Activated naive CD8-positive, alpha-beta T cell treated with anti-CD3 and anti-CD28 coated beads for 36 hours (primary cell): Measurements from ENCODE around the gene MLX. TPM values are rescaled to one million over a fixed set of nuclear protein-coding genes. Genes with fewer than 3 reads are reported as not detected.
A peak's percentile ranks its signal among the peaks of the same experiment; 100 is the strongest.
"Not testable (repeated sequence)": the region's sequence is repeated elsewhere in the genome, so short reads cannot be mapped to it uniquely, and the experiment has no call there.

Experiments used
- DNase-seq: peaks from one replicate; pipeline ENCODE4 v3.0.0; 2021
- H3K27ac Mint-ChIP-seq: one replicate; pipeline ENCODE4 v1.8.0; 2022; ENCODE audit warnings: mild to moderate bottlenecking, moderate library complexity, mixed read lengths
- H3K27me3 Mint-ChIP-seq: one replicate; pipeline ENCODE4 v1.8.0; 2022; ENCODE audit warnings: mild to moderate bottlenecking, mixed read lengths
- H3K36me3 Mint-ChIP-seq: one replicate; pipeline ENCODE4 v1.8.0; 2021; ENCODE audit warnings: mild to moderate bottlenecking, mixed read lengths
- H3K4me1 Mint-ChIP-seq: one replicate; pipeline ENCODE4 v1.8.0; 2021; ENCODE audit warnings: mixed read lengths
- H3K4me3 Mint-ChIP-seq: one replicate; pipeline ENCODE4 v1.8.0; 2022; ENCODE audit warnings: mild to moderate bottlenecking, moderate library complexity, mixed read lengths
- H3K9me3 Mint-ChIP-seq: one replicate; pipeline ENCODE4 v1.8.0; 2022; ENCODE audit warnings: mixed read lengths
- total RNA-seq, 2 experiments: library from RNA; stranded (reverse); gene quantifications; one replicate each; pipeline ENCODE4 v1.2.3, GENCODE V29; 2021

MLX gene
- total RNA-seq, 2 experiments from 2014 or later: 57.3 to 57.5 TPM

DNA sequence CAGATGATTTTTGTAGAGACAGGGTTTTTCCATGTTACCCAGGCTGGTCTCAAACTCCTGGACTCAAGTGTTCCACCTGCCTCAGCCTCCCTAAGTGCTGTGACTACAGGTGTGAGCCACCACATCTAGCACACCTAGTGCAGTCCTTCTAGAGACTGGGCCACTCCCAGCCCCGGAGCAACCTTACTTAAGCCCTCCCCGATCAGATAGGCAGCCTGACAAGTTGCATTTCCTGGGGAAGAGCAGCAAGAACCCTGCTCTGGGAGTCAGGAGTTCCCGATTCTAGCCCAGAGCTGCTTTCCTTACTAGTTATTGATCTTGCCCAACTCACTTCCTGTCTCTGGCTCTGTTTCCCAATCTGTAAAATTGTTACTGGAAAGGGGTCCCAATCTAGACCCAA, 37.8 kb upstream of the MLX start:
- Mint-ChIP-seq H3K4me3 (no peak overlapping the region), H3K4me1 (peaks cover 35% of the 10 kb centered on the region), H3K27ac (no peak overlapping the region)

DNA sequence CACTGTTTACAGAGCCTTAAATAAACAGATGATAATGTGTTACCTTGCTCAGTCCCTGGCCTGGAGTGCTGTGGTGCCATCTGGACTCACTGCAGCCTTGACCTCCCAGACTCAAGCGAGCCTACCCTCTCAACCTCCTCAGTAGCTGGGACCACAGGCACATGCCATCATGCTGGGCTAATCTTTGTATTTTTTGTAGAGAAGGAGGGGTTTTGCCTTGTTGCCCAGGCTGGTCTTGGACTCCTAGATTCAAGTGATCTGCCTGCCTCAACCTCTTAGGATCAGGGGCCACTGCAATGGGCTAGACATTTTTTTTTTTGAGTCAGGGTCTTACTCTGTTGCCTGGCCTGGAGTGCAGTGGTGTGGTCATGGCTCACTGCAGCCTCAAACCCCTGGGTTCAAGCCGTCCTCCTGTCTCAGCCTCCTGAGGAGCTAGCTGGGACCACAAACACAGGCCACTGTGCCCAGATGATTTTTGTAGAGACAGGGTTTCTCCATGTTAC, 35.9 kb upstream of the MLX start:
- Mint-ChIP-seq H3K27ac (peak overlapping the region; percentile 25), H3K9me3 (no peaks in the 10 kb centered on the region), H3K4me3 (no peak overlapping the region), H3K4me1 (peaks cover 37% of the 10 kb centered on the region), H3K27me3 (no peaks in the 10 kb centered on the region), H3K36me3 (no peaks in the 10 kb centered on the region)
- DNase-seq: no peak

More for the DNA sequence above, 37.8 kb upstream of the MLX start:
- no peaks in the 10 kb centered on the region for H3K27me3 Mint-ChIP-seq
- H3K36me3 Mint-ChIP-seq: no peaks in the 10 kb centered on the region
- no peaks in the 10 kb centered on the region for H3K9me3 Mint-ChIP-seq
- no peak for DNase-seq

DNA sequence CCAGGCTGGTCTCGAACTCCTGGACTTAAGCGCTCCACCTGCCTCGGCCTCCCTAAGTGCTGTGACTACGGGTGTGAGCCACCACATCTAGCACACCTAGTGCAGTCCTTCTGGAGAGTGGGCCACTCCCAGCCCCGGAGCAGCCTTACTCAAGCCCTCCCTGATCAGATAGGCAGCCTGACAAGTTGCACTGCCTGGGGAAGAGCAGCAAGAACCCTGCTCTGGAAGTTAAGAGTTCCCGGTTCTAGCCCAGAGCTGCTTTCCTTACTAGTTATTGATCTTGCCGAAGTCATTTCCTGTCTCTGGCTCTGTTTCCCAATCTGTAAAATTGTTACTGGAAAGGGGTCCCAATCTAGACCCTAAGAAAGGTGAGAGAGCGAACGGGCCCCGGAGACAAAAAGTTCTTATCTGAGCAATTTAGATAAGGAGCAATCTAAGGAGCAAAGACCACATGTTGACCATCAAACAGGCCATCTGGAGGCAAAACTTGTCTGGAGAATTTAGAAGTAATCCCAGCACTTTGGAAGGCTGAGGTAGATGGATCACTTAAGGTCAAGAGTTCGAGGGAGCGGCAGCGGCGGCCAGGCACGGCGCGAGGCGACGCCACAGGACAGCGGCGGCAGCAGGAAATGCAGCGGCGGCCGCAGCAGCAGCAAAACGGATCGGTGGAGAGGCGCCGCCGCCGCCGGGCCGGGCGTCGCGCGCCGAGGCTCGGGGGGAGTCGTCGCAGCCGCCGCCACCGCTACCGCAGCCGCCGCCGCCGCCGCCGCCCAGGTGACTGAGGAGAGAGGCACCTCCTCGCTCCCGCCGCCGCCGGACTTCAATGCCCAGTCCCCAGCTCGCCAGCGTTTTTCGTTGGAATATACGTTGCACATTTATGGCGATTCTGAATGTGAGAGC, 35.2 kb upstream of the MLX start:
- Mint-ChIP-seq H3K27ac (peak overlapping the region; percentile 25), H3K9me3 (no peaks in the 10 kb centered on the region), H3K4me1 (peaks cover 37% of the 10 kb centered on the region)

DNA sequence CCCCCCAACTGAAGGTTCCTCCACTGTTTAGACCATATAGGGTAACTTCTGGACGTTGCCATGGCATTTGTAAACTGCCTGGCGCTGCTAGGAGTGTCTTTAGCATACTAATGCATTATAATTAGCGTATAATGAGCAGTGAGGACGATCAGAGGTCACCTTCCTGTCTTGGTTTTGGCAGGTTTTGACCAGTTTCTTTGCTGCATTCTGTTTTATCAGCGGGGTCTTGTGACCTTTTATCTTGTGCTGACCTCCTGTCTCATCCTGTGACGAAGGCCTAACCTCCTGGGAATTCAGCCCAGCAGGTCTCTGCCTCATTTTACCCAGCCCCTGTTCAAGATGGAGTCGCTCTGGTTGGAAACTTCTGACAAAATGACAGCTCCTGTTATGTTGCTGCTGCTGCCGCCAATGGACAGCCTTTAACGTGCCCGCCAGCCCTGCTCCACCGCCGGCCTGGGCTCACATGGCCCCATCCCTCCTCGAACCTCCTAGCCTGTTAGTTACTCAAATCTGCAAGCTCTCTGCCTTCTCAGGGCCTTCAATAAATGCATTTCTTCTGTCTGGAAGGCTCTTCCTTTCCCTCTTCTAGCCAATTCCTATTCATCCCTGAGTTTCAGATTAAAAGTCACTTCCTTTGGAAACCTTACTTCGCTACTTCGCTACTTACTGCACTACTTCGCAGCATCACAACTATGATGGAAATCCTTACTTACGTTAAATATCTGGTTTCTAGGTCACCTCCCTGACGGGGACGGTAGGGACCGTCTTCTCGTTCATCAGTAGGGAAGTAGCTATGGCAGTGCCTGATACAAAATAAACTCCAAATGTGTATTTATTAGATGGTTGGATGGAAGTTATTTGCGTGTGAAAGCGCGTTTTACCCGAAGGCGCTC, 31.5 kb upstream of the MLX start:
- peaks cover 34% of the 10 kb centered on the region for H3K4me1 Mint-ChIP-seq
- peak overlapping the region; percentile 87 for H3K27ac Mint-ChIP-seq
- peak overlapping the region; percentile 84 for H3K4me3 Mint-ChIP-seq
- H3K36me3 Mint-ChIP-seq: peaks cover 19% of the 10 kb centered on the region
- no peak for DNase-seq
- no peaks in the 10 kb centered on the region for H3K27me3 Mint-ChIP-seq
- H3K9me3 Mint-ChIP-seq: no peaks in the 10 kb centered on the region

More for the DNA sequence above, 35.2 kb upstream of the MLX start:
- peak; percentile 67 for DNase-seq
- peak overlapping the region; percentile 63 for H3K4me3 Mint-ChIP-seq
- no peaks in the 10 kb centered on the region for H3K27me3 Mint-ChIP-seq
- no peaks in the 10 kb centered on the region for H3K36me3 Mint-ChIP-seq

DNA sequence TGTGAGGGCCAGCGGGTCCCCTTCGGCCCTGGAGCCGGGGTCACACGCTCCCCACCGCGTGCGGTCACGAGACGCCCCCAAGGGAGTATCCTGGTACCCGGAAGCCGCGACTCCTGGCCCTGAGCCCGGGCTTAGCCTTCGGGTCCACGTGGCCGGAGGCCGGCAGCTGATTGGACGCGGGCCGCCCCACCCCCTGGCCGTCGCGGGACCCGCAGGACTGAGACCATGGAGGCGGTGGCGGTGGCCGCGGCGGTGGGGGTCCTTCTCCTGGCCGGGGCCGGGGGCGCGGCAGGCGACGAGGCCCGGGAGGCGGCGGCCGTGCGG, 30.9 kb upstream of the MLX start, which contains the start of gene NAGLU:
NAGLU (plus strand) TSS at position 194 of the 324 bp plus-strand sequence; CDS start at position 226, 32 bp downstream.
- H3K36me3 Mint-ChIP-seq: peaks cover 24% of the 10 kb centered on the region
- H3K4me3 Mint-ChIP-seq: peak within 1 kb of the TSS; percentile 87
- peaks cover 34% of the 10 kb centered on the region for H3K4me1 Mint-ChIP-seq
- peak; percentile 91 for DNase-seq
- H3K9me3 Mint-ChIP-seq: no peaks in the 10 kb centered on the region
- peak within 1 kb of the TSS; percentile 87 for H3K27ac Mint-ChIP-seq
- no peaks in the 10 kb centered on the region for H3K27me3 Mint-ChIP-seq

DNA sequence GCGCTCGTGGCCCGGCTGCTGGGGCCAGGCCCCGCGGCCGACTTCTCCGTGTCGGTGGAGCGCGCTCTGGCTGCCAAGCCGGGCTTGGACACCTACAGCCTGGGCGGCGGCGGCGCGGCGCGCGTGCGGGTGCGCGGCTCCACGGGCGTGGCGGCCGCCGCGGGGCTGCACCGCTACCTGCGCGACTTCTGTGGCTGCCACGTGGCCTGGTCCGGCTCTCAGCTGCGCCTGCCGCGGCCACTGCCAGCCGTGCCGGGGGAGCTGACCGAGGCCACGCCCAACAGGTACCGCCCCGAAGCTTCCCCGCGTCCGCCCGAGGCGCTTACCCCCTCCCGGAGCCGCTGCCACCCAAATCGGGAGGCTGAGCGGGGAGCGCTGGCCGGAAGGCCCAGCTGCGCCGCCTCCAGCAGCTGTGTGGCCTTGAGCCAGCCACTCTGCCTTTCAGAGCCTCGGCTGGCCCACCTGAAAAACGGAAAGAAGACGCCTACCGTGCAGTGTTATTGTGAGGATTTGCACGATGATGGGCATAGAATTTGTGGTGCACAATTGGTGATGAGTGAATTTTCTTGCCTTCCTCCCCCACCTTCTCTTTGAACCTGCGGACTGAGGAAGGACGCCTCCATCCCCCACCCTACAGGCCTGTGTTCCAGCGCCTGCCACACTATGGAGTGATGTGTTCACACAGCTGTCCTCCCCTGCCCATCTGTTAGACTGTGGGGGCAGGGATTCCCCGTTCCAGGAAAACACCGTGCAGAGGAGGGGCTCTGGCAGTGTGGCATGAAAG, 30.3 kb upstream of the MLX start:
- Mint-ChIP-seq H3K27ac (peak overlapping the region; percentile 63), H3K36me3 (peaks cover 28% of the 10 kb centered on the region)

DNA sequence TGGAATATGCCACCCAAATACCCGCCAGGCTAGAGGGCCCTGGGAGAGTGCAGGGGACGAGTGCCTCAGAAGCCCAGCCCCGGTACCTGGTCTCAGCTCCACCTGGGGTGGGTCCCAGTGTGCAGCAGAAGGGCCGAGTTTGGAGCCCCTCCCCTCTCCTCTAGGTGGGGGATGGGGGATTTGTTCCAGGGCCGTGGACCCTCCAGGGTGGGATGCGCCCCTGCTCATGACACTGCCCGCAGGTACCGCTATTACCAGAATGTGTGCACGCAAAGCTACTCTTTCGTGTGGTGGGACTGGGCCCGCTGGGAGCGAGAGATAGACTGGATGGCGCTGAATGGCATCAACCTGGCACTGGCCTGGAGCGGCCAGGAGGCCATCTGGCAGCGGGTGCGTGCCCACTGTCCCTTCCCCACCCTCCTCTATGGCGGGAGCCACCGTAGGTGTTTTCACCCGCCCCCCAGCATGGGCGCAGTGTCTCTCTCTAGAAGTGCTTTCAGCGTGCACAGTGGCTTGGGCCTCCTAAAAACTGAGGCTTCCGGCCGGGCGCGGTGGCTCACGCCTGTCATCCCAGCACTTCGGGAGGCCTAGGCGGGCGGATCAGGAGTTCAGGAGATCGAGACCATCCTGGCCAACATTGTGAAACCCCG, 29.6 kb upstream of the MLX start:
- H3K4me1 Mint-ChIP-seq: peaks cover 34% of the 10 kb centered on the region
- peak overlapping the region; percentile 87 for H3K4me3 Mint-ChIP-seq
- no peaks in the 10 kb centered on the region for H3K9me3 Mint-ChIP-seq
- peaks cover 29% of the 10 kb centered on the region for H3K36me3 Mint-ChIP-seq
- peak overlapping the region; percentile 63 for H3K27ac Mint-ChIP-seq
- no peak for DNase-seq
- H3K27me3 Mint-ChIP-seq: no peaks in the 10 kb centered on the region

More for the DNA sequence above, 30.3 kb upstream of the MLX start:
- peak; percentile 79 for DNase-seq
- Mint-ChIP-seq H3K4me3 (peak overlapping the region; percentile 87), H3K9me3 (no peaks in the 10 kb centered on the region), H3K27me3 (no peaks in the 10 kb centered on the region), H3K4me1 (peaks cover 34% of the 10 kb centered on the region)

DNA sequence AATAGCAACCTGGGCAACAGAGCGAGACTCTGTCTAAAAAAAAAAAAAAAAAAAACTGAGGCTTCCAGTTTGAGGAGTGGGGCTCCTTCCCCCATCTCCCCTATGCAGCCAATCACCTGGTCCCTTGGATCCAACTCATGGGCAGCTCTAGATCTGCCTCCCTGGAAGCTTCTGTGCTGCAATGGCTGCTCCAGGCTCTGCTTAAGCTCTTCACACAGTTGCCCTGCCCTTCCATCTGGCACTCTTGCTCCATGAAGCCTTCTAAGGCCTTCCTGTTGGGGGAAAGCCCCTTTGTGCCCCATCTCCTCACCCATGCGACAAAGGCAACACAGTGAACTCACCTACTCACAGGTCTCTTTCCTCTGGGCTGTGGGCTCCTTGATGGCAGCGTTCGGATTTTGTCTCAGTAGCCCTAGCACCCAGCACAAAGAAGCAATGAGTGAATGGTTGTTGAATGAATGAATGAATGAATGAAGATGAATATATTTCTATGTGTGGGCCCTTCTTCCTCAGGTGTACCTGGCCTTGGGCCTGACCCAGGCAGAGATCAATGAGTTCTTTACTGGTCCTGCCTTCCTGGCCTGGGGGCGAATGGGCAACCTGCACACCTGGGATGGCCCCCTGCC, 29.0 kb upstream of the MLX start:
- Mint-ChIP-seq H3K9me3 (no peaks in the 10 kb centered on the region), H3K4me1 (peaks cover 36% of the 10 kb centered on the region), H3K27ac (no peak overlapping the region), H3K27me3 (no peaks in the 10 kb centered on the region), H3K36me3 (peaks cover 30% of the 10 kb centered on the region), H3K4me3 (peak overlapping the region; percentile 35)
- DNase-seq: no peak

DNA sequence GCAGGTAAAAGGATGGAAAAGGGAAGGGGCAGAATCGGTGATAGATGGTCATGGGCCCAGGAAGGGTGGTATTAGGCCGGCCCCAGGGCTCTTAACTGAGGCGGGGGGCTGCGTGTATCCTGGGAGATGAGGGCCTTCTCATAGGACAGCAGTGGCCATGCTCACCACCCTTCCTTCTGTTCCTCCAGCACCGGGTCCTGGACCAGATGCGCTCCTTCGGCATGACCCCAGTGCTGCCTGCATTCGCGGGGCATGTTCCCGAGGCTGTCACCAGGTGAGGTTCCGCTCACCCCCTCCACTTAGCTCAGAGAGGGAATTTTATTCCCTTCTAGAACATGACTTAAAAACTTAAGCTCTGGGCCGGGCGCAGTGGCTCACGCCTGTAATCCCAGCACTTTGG, 28.4 kb upstream of the MLX start:
- no peaks in the 10 kb centered on the region for H3K9me3 Mint-ChIP-seq
- no peaks in the 10 kb centered on the region for H3K27me3 Mint-ChIP-seq
- no peak overlapping the region for H3K27ac Mint-ChIP-seq
- H3K36me3 Mint-ChIP-seq: peaks cover 32% of the 10 kb centered on the region
- H3K4me1 Mint-ChIP-seq: peaks cover 36% of the 10 kb centered on the region
- H3K4me3 Mint-ChIP-seq: no peak overlapping the region
- no peak for DNase-seq

DNA sequence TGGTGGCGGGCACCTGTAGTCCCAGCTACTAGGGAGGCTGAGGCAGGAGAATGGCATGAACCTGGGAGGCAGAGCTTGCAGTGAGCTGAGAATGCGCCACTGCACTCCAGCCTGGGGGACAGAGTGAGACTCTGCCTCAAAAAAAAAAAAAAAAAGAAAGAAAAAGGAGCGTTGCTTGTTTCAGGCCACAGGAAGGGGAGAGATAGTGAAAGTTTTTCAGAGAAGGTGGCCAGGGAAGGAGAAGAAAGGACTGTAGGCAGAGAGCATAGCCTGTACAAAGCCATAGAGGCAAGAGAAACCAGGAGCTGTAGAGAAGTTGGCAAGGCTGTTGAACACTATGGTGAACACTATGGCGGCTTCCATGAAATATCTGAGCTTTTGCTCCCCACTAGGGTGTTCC, 26.3 kb upstream of the MLX start:
- H3K9me3 Mint-ChIP-seq, DNase-seq, H3K27me3 Mint-ChIP-seq: not testable (repeated sequence)
- Mint-ChIP-seq H3K4me1 (peaks cover 32% of the 10 kb centered on the region), H3K36me3 (peaks cover 34% of the 10 kb centered on the region), H3K4me3 (peak overlapping the region; percentile 29), H3K27ac (peak overlapping the region; percentile 84)

DNA sequence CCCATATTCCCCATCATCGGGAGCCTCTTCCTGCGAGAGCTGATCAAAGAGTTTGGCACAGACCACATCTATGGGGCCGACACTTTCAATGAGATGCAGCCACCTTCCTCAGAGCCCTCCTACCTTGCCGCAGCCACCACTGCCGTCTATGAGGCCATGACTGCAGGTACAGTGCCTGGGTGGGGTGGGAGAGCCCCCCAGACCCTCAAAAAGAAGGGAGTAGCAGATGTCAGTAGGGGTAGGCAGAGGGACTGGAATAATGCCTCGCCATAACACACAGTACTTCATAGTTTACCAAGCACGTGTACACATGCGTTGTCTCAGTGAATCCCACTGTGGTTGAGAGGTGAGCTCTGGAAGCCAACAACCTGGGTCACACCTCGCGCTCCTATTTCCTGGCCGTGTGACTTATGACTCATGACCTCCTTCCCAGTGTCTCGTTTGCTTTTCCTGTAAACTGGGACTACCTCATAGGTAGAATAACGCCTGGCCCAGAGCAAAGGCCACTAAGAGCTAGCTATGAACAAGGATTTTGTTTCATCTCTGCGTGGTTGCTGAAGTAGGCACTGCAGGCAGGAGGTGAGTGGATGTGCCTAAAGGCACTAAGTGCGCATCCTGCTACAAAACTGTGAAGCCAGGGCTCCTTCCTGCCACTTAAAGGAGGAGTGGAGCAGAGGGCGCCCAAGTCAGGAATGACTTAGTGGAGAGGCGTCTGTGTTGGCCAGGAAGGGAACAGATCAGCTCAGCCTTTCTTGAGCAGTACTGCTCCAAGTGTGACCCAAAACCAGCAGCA, 25.7 kb upstream of the MLX start:
- peaks cover 29% of the 10 kb centered on the region for H3K4me1 Mint-ChIP-seq
- H3K9me3 Mint-ChIP-seq: no peaks in the 10 kb centered on the region
- H3K36me3 Mint-ChIP-seq: peaks cover 34% of the 10 kb centered on the region
- peak overlapping the region; percentile 29 for H3K4me3 Mint-ChIP-seq
- DNase-seq: peak; percentile 43
- no peaks in the 10 kb centered on the region for H3K27me3 Mint-ChIP-seq
- H3K27ac Mint-ChIP-seq: peak overlapping the region; percentile 84

DNA sequence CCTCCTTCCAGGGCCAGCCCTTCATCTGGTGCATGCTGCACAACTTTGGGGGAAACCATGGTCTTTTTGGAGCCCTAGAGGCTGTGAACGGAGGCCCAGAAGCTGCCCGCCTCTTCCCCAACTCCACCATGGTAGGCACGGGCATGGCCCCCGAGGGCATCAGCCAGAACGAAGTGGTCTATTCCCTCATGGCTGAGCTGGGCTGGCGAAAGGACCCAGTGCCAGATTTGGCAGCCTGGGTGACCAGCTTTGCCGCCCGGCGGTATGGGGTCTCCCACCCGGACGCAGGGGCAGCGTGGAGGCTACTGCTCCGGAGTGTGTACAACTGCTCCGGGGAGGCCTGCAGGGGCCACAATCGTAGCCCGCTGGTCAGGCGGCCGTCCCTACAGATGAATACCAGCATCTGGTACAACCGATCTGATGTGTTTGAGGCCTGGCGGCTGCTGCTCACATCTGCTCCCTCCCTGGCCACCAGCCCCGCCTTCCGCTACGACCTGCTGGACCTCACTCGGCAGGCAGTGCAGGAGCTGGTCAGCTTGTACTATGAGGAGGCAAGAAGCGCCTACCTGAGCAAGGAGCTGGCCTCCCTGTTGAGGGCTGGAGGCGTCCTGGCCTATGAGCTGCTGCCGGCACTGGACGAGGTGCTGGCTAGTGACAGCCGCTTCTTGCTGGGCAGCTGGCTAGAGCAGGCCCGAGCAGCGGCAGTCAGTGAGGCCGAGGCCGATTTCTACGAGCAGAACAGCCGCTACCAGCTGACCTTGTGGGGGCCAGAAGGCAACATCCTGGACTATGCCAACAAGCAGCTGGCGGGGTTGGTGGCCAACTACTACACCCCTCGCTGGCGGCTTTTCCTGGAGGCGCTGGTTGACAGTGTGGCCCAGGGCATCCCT, 23.5 kb upstream of the MLX start:
- H3K4me3 Mint-ChIP-seq: no peak overlapping the region
- H3K9me3 Mint-ChIP-seq: no peaks in the 10 kb centered on the region
- no peaks in the 10 kb centered on the region for H3K27me3 Mint-ChIP-seq

More for the DNA sequence above, 23.5 kb upstream of the MLX start:
- no peak for DNase-seq
- no peak overlapping the region for H3K27ac Mint-ChIP-seq
- H3K36me3 Mint-ChIP-seq: peaks cover 29% of the 10 kb centered on the region
- H3K4me1 Mint-ChIP-seq: peaks cover 19% of the 10 kb centered on the region
